Subcutaneous adipose tissue (tissue), 4 donors: Measurements from ENCODE around the gene VWF. TPM values are rescaled to one million over a fixed set of nuclear protein-coding genes. Genes with fewer than 3 reads are reported as not detected.

Experiments used
- total RNA-seq, 4 donors: library from RNA; depleted of rRNA; stranded (reverse); fragments of >200 nt; gene quantifications; one replicate each; pipeline ENCODE4 v1.1.0, GENCODE V29; 2016
- TF ChIP-seq, protein P1 (sequence below): fragments of 450-650 bp; IDR thresholded peaks from one replicate; pipeline ENCODE4 v1.5.1; 2016; ENCODE audit warnings: low read depth, mild to moderate bottlenecking, control low read depth, antibody characterized with exemption, moderate library complexity

Gene VWF
- total RNA-seq, 4 donors from 2014 or later, result 132 to 853 (median 240) TPM

DNA sequence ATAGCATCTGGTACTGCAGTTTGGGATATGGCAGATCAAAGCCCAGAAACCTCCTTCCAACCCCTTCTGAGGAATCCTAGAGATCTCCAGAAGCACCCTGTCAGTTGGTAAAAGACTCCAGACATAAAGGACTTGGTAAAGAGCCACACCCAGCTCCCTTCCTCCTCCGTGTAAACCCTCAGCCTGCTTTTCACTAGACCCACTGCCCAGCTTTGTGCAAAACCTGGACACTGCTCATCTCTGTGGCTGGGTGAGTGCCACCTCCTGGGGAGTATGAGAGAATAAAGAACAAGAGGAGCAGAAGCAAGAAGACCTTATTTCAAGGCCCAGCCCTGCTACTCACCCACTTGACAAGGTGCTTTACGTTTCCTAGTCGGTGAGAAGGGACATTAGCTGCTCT is 212.5 kb downstream of the VWF start:
- TF ChIP-seq, protein P1, sequence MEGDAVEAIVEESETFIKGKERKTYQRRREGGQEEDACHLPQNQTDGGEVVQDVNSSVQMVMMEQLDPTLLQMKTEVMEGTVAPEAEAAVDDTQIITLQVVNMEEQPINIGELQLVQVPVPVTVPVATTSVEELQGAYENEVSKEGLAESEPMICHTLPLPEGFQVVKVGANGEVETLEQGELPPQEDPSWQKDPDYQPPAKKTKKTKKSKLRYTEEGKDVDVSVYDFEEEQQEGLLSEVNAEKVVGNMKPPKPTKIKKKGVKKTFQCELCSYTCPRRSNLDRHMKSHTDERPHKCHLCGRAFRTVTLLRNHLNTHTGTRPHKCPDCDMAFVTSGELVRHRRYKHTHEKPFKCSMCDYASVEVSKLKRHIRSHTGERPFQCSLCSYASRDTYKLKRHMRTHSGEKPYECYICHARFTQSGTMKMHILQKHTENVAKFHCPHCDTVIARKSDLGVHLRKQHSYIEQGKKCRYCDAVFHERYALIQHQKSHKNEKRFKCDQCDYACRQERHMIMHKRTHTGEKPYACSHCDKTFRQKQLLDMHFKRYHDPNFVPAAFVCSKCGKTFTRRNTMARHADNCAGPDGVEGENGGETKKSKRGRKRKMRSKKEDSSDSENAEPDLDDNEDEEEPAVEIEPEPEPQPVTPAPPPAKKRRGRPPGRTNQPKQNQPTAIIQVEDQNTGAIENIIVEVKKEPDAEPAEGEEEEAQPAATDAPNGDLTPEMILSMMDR, result no peak

DNA sequence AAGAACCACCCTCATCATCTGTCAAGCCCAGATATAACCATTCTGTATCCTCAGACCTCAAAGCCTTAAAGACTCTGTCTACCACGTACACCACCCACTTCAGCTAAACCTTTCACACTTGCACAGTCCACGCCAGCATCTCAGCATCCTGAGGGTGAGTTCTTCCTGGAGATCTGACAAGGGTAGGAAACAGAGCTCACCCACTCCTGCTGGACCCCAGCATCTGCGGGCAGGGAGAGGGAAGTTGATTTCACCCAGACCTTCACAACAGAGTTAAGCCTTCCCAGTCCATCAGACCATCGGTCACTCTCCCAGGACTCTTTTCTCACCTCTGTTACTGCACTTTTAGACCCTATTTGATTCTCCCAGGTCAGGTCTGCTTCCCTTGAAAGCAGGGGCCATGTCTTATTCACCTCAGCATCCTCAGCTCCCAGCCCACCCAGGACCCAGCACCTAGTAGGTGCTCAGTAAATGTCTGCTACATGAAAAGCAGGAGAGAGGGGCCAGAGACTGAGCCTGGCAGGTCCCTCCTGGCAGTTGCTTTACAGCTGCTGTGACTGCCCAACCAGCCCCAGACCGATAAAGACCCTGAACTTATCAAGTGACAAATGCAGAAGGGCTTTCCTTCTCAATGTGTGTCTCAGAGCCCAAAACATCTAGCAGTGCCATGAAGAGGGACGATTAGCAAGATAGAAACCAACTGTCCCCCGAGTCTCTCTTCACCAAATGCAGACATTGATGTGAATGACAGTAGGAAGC is 213.5 kb downstream of the VWF start:
- TF ChIP-seq, protein P1, result no peak

DNA sequence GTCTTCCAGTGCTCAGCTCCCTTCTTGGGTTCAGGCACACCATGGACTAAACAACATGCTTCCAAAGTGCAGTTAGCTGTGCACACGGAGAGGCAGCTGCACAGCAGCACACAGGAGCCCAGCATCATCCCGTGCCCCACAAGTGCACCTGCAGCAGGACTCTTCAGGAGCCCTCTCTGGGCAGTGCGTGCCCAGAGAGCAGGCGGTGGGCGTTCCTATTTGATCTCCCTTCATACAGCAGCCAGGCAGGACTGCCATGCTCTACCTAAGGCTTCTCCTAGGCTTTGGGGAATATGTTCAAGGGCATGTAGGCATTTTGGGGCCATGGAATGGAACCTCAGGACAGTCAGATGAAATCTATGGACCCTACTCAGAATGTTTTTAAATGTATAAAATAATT is 214.9 kb downstream of the VWF start:
- TF ChIP-seq, protein P1, result no peak

DNA sequence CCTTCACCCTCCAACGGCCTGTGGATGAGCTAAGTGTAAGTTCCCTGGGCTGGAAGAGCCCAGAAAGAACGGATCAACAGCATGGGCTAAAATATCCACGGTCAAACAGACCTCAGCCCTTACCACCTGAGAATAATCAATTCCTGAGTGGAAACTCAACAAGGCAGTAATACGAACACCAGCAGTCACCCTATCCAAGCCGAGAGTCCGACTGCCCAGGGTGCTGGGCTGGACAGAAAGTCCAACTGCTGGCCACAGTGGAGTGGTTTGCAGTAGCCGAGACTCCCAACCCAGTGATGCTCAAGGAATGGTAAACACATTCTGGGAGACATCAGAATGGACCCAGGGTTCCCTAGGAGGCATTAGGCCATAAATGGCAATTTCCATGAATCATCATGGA is 216.2 kb downstream of the VWF start:
- TF ChIP-seq, protein P1, result no peak

DNA sequence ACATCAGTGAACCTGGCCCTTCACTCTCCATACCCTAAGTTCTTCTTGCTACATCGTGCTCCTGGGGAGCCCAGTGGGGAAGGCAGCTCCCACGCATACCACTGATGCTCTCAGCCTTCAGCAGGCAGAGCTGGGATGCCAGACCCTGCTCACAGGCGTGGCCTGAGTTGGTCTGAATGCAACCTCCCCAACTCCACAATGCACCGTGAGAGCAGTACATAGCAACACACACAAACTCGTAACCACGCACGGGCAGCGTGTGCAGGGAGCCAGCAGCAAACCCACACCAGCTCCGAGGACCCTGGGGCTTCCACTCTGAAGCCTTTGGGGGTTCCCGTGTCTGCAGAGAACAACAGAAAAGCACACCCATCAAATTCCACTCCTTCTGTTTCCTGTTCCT is 216.7 kb downstream of the VWF start:
- TF ChIP-seq, protein P1, result no peak

DNA sequence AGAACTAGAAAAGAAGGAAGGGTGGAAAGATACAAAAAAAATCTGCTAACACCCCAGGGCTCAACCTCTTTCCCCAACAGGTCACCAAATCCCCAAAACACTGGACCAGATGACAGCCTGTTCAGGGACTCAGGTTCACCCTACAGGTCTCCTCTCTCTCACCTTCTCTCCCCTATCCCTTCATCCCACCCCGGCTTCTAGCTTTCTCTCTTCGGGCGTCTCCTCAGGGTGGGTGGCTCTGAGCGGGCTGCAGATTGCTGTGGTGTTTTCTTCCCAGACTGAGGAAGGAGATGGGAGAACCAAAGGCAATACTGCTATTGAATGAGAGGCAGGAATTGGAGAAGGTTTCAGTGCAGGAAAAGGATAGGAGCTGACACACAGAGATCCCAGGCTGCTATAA is 218.7 kb downstream of the VWF start:
- TF ChIP-seq, protein P1, result no peak

DNA sequence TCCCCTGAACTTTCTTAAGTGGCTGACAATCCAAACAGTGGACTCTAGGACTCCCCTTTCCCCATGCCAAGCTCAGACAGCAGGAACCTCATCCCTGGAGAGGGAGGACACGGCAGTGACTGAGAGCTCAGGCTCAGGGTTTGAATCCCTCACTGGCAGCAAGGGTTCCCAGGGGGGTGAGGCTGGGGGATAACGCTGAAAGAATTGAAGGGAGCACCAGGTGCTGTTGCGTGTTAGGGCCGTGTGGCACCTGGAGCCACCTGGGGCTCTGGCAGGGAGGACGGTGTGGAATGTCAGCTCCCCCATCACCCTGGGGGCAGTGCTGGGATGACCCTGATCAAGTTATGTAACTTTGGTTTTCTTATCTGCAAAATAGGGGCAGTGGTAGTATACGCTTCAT is 219.5 kb downstream of the VWF start:
- TF ChIP-seq, protein P1, result no peak
